Cerebellar nuclear complex (tissue), 1 donor: Measurements from ENCODE around the gene SNAPC2.
"Not testable (repeated sequence)": the region's sequence is repeated elsewhere in the genome, so short reads cannot be mapped to it uniquely, and the experiment has no call there.

Source experiments
- DNase-seq, 2 experiments: peaks; one replicate each; lab custom pipeline; 2025; lab: John Stamatoyannopoulos, UW

Gene SNAPC2

GRCh38 chr19:7888145-7888825 is 31.9 kb upstream of the SNAPC2 start, which contains the start of gene LRRC8E:
Gene LRRC8E (plus strand): TSS chr19:7888510. CDS start chr19:7895604, 7,094 bp downstream.
- no peak for DNase-seq

GRCh38 chr19:7888826-7889217 is 31.3 kb upstream of the SNAPC2 start:
- DNase-seq = no peak

- not testable (repeated sequence) for DNase-seq
Observed at GRCh38 chr19:7893362-7894101, 26.6 kb upstream of the SNAPC2 start.

DNA sequence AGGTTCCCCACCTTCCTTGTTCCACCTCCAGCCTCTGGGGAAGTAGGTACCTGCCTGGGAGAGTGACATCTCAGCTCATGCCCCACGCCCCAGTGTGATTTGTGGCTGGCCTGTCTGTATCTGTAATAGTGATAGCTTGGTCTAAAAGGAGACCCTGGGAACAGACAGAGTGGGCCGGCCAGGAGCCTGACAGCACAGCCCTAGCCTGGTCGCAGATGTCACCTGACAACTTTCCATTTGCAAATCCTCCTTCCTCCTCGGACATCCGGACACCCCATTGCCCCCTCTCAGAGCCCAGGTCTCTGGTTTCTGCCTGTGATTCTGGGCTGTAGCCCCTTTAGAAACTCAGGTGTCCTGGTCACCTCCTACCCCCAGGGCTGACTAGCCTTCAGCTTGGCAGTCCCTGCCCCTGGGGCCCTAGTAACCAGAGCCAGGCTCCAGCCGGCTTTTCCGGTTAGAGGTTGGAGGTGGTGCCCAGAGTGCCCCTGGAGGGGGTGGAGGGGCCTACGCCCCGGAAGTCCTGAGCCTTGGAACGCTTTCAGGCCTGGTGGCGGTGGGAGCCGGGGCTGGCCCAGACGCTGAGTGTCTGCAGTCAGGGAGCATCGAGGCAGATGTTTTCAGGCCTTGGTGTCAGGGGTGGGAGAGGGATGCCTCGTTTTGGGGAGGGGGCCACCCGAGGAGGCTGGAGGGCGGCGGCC is 25.4 kb upstream of the SNAPC2 start:
- DNase-seq = no peak

DNA sequence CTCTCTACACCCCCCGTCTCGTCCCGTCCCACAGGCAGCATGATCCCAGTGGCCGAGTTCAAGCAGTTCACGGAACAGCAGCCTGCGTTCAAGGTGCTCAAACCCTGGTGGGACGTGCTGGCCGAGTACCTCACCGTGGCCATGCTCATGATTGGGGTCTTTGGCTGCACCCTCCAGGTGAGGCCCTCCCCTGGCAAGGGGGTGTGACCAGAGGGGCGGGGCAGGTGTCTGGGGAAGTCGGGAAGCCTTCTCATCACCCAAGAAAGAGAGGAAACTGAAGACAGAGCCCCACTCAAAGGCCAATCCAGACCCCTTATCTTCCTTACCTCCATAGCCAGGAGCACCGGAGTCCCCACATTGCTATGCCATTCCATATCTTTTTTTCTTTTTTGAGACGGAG is 24.6 kb upstream of the SNAPC2 start:
- DNase-seq = no peak

DNA sequence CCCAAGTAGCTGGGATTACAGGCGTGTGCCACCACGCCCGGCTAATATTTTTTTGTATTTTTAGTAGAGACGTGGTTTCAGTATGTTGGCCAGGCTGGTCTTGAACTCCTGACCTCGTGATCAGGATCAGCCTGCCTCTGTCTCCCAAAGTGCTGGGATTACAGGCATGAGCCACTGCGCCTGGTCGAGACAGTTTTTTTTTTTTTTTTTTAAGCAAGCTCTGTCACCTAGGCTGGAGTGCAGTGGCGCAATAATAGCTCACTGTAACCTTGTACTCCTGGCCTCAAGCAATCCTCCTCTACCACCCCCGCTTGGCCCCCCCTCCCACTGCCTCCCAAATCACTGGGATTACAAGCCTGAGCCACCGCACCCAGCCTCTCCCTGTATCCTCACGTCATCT is 22.8 kb upstream of the SNAPC2 start:
- no peak for DNase-seq

DNA sequence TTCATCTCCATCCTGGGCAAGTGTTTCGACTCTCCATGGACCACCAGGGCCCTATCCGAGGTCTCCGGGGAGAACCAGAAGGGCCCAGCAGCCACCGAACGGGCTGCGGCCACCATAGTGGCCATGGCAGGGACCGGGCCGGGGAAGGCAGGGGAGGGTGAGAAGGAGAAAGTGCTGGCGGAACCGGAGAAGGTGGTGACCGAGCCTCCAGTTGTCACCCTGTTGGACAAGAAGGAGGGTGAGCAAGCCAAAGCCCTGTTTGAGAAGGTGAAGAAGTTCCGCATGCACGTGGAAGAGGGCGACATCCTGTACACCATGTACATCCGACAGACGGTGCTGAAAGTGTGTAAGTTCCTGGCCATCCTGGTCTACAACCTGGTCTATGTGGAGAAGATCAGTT is 21.2 kb upstream of the SNAPC2 start:
- DNase-seq = no peak

DNA sequence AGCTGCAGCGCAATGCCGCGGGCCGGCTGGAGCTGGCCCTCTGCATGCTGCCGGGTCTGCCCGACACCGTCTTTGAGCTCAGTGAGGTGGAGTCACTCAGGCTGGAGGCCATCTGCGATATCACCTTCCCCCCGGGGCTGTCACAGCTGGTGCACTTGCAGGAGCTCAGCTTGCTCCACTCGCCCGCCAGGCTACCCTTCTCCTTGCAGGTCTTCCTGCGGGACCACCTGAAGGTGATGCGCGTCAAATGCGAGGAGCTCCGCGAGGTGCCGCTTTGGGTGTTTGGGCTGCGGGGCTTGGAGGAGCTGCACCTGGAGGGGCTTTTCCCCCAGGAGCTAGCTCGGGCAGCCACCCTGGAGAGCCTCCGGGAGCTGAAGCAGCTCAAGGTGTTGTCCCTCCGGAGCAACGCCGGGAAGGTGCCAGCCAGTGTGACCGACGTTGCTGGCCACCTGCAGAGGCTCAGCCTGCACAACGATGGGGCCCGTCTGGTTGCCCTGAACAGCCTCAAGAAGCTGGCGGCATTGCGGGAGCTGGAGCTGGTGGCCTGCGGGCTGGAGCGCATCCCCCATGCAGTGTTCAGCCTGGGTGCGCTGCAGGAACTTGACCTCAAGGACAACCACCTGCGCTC is 20.3 kb upstream of the SNAPC2 start:
- DNase-seq = no peak

GRCh38 chr19:7900401-7900870 is 19.7 kb upstream of the SNAPC2 start:
- DNase-seq = no peak

DNA sequence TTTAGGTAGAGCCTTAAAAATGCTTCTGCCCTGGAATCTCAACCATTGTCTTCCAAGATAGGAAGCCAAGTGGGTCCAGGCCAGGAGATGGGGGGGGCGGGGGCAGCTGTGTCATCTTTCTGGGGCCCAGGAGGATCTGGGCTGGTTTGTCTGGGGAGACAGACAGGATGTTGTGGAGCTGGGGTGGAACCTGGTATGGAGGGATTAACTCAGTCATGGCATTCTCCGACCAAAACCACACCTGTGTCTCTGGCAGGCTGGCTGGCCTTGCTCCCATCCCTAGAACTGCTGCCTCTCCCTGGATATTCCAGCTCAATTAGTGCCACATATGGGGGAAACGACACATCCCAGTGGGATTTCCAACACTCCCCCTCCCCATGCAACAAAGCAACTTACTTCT is 19.2 kb upstream of the SNAPC2 start:
- DNase-seq = no peak

DNA sequence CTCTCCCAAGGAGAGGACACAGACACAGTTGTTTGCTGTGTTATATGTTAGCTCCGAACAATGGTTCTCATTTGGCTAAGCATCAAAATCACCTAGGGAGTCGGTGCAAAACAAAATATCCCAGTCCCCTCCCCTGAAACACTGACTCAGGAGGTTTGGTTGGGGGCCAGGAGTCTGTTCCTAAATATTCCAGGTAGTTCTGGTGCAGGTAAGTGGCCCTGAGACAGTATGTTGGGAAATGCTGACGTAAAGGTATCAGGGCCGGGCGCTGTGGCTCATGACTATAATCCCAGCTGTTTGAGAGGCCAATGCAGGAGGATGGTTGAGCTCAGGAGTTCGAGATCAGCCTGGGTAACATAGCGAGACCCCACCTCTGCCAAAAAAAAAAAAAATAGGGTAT is 18.8 kb upstream of the SNAPC2 start:
- no peak for DNase-seq

DNA sequence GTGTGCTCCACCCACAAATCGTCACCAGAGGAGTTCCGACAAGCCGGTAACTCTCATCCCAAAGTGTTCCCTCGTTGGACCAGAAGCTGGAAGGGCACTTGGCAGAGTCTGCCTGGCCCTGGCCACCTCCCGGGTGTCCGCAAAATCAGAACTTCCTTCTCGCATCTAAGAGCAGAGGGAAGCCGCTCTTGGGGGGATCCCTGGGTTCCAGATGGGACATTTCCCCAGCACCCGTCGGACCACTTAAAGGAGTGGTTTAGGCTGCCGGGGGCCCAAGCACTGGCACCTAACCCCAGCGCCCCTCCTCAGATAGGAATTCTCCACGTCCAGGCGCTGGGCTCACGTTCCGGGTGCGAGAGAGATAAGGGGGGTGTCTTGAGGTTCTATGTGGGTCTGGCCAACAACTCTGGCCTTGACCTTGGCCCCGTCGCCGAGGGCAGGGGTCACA is 17.3 kb upstream of the SNAPC2 start:
- no peak for DNase-seq

DNA sequence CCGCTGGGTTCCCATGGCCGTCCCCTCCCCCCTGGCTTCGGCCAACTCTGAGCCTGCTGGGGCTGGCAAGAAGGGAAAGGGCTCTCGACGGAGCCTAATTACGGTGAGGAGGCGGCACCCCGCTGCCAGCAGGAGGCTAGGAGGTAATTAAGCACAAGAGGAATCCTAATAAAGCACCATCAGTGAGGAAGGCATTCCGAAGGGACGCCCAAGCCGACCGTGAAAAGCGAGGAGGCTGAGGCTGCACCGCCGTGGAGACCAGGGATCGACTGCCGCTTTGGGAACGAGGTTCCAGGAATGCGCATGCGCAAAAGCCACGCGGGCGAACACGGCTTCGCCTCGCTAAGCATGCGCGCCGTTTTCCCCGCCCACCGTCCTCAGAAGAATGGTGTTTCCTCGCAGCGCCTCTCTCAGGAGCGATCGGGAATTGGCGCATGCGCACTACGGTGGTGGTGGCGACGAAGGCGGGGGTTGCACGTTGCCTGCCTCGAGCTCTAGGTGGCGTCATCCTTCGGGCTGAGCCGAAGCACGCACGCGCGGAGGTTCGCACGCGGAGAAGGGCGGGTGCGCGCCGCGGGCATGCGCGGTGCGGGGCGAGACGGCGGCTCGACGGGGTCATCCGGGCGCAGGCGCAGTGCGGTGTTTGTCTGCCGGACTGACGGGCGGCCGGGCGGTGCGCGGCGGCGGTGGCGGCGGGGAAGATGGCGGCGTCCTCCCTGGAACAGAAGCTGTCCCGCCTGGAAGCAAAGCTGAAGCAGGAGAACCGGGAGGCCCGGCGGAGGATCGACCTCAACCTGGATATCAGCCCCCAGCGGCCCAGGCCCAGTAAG is 16.7 kb upstream of the SNAPC2 start, which contains the start of gene MAP2K7:
Gene MAP2K7 (plus strand): TSS at position 634 of the 830 bp plus-strand sequence. CDS start 68 bp downstream, at position 702.
- peak; percentile 87 to 94 for DNase-seq

DNA sequence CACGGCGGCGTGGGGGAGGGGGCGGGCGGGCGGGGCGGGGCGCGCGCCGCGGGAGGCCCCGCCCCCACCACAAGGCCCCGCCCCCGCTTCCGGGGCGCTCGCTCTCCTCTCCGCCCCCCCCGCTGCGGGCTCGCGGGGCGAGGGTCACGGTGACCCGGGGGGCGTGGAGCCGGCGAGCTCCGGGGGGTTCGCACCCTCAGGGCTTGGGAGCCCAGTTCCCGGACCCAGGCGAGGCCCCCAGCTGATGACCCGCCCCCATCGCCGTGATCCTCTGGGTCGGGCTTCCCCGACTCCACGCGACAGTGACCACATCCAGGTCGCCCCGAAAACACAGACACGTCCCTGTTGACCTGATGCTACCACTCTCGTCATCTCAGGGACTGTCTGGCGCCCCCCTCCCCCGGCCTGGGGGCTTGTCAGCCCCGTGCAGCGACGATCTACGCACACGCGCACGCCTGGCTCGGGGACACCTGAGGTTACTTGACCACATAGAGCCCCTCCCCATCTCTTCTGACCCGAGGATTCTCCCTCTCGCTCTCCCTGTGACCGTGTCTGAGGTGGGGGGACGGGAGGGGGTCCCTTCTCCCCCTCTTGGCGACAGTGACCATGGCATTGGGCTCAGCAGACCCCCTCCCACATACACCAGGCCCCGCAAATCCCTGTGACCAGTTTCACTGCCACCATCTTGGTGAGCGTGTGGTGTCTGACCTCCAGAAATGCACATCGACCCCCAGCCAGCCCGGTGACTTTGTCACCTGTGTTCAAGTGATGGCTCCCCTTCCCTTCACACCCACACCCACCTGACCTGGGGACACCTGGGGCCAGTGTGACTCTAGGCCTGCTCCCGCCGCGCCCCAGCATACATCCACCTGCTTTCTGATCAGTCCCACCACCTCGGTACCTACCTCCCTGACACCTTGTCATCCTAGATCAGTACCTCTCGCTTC is 15.8 kb upstream of the SNAPC2 start:
- DNase-seq = no peak

GRCh38 chr19:7905268-7905667 is 14.9 kb upstream of the SNAPC2 start:
- DNase-seq = no peak

- DNase-seq = no peak
Observed at GRCh38 chr19:7905859-7906258, 14.3 kb upstream of the SNAPC2 start.

GRCh38 chr19:7907122-7907521 is 13.0 kb upstream of the SNAPC2 start:
- DNase-seq = no peak

GRCh38 chr19:7907544-7907943 is 12.6 kb upstream of the SNAPC2 start:
- DNase-seq = no peak

- no peak for DNase-seq
Observed at GRCh38 chr19:7908078-7908699, 11.9 kb upstream of the SNAPC2 start.
